ENCODE measurements around the gene RAPGEF1.
A peak's percentile ranks its signal among the peaks of the same experiment; 100 is the strongest.

Gene RAPGEF1

DNA sequence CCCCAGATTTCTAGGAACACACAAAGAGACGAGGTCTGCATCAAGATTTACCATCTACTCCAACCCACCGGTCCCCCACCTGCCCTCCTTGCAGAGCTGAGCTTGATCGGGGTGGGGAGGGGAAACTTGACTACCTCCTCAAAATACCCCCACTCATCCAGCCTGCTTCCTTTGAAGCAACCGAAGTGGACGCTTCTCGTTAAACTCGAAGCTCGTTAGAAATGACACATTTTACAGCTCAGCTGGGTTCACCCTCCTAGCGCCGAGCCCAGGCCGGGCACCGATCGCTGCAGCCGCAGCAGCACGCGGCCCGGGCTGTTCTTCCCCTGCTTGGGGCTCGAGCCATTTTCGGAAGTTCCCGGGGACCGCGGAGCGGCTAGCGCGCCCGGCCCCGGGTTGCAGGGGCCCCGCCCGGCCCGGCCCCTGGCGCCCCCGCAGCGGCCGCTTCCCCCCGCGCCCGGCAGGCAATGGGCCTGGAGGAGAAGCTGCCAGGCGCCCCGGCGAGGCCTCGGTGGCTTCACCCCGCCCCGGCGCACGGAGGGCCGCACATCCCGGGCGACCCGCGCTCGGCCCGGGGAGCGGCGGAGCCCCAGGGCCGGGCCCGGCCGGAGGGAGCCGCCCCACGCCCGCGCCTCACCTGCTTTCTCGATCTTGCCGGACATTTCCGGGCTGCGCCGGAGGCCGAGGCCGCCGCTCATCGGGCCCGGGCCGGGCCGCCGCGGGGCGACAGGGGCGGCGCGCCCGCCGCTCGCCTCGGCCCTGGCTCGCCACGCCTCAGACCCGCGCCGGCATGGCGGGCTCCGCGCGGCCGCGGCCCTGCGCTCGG lies 530 bp downstream of the RAPGEF1 start (continued):
- TF ChIP-seq BCL6B (tag by site-specific recombination; IDR thresholded peaks at IDR 0.05) (no peak), ZBTB8A (tag by site-specific recombination; IDR thresholded peaks at IDR 0.05) (peak; percentile 40; the same call in 1 of the 2 replicates), ZNF791 (tag by site-specific recombination; IDR thresholded peaks at IDR 0.05) (no peak), ZNF335 (tag by site-specific recombination; conservative IDR thresholded peaks at IDR 0.05) (peak; percentile 47; the same call in 1 of the 2 replicates), ZNF530 (tag by site-specific recombination; IDR thresholded peaks at IDR 0.05; ENCODE audit: low read depth) (no peak)
- TF ChIP-seq, protein P1, sequence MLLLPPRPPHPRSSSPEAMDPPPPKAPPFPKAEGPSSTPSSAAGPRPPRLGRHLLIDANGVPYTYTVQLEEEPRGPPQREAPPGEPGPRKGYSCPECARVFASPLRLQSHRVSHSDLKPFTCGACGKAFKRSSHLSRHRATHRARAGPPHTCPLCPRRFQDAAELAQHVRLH (tag by site-specific recombination; IDR thresholded peaks at IDR 0.05) = no peak
- TF ChIP-seq, protein P2, sequence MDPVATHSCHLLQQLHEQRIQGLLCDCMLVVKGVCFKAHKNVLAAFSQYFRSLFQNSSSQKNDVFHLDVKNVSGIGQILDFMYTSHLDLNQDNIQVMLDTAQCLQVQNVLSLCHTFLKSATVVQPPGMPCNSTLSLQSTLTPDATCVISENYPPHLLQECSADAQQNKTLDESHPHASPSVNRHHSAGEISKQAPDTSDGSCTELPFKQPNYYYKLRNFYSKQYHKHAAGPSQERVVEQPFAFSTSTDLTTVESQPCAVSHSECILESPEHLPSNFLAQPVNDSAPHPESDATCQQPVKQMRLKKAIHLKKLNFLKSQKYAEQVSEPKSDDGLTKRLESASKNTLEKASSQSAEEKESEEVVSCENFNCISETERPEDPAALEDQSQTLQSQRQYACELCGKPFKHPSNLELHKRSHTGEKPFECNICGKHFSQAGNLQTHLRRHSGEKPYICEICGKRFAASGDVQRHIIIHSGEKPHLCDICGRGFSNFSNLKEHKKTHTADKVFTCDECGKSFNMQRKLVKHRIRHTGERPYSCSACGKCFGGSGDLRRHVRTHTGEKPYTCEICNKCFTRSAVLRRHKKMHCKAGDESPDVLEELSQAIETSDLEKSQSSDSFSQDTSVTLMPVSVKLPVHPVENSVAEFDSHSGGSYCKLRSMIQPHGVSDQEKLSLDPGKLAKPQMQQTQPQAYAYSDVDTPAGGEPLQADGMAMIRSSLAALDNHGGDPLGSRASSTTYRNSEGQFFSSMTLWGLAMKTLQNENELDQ (tag by site-specific recombination; IDR thresholded peaks at IDR 0.05; ENCODE audit: low read depth) = no peak

DNA sequence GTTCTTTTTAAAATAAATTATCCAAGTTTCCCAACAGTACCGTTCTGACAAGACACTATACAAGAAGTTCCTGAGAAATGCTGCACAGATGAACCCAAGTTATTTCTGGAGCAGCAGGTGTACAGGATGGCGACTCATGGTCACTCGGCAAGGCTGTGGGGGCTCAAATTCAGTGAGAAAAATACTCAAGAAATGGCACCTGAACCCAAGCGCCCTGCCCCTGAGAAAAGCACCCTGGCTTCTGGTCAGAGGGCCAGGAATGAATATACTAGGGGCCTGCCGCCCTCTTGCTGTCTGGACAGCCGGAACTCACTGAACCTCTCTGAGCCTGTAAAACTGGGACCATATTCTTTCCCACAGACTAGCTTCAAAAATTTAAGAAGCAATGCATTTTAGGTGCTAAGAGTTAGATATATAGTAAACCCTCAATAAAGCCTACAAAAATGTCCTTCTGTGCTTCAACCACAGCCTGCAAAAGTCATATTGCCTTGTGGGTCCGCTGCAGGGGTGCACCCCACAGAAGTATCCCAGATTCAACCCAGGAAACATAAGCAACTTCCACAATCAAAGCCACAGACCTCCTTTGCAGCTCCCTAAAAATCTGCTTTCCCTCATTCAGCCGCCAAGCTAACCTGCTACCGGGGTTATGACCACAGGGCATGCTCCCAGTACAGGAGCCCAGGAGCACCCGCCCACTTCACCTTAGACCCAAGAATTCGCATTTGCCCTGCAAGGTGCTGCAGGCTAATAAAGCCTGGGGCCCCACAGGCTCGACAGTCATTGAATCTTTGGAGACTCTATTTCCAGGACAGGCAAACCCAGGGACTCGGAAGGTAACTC lies 1.4 kb downstream of the RAPGEF1 start:
- H3K4me3 ChIP-seq (ENCODE audit: low read depth, low read length) = peak overlapping the region; percentile 51
- POLR2A ChIA-PET = interaction anchor here (0.8 to 1.3 kb wide), 5 partner anchors 19 to 147 kb away, joined by 3 to 6 read pairs (median 3); no protein-coding TSS in a partner anchor
- H3K9me3 ChIP-seq (ENCODE audit: control insufficient read depth, insufficient read depth, low read depth, low read length) = no peaks in the 10 kb centered on the region
- TF ChIP-seq ZFP69B (tag by site-specific recombination; IDR thresholded peaks at IDR 0.05) = no peak
- TF ChIP-seq OSR2 (tag by site-specific recombination; IDR thresholded peaks at IDR 0.05) = peak; percentile 69; the same call in 1 of the 2 replicates
- TF ChIP-seq ZFHX2 (tag by site-specific recombination; conservative IDR thresholded peaks at IDR 0.05) = 0 out of 2 replicates have a peak, but pooled peaks have one; percentile 6
- H3K4me1 ChIP-seq (ENCODE audit: control insufficient read depth, insufficient read depth, low read length) = peaks cover 22% of the 10 kb centered on the region
- H3K27ac ChIP-seq (ENCODE audit: extremely low read depth, low read depth, low read length) = peak overlapping the region; percentile 85
- CTCF ChIA-PET = interaction anchor here (0.6 to 9.6 kb wide), 27 partner anchors 9 to 674 kb away, joined by 3 to 193 read pairs (median 4); no protein-coding TSS in a partner anchor
- H3K36me3 ChIP-seq (ENCODE audit: control insufficient read depth in 2 of 2, insufficient read depth in 1 of 2, low read length in 2 of 2) = no peaks in the 10 kb centered on the region

GRCh38 chr9:131737426-131737825 lies 2.5 kb downstream of the RAPGEF1 start:
- POLR2A ChIA-PET = no interaction called here
- no peak overlapping the region for H3K27ac ChIP-seq (ENCODE audit: extremely low read depth, low read depth, low read length)
- H3K36me3 ChIP-seq (ENCODE audit: control insufficient read depth in 2 of 2, insufficient read depth in 1 of 2, low read length in 2 of 2) = no peaks in the 10 kb centered on the region
- no peak overlapping the region for H3K4me3 ChIP-seq (ENCODE audit: low read depth, low read length)
- H3K4me1 ChIP-seq (ENCODE audit: control insufficient read depth, insufficient read depth, low read length) = peaks cover 26% of the 10 kb centered on the region
- no peak for TF ChIP-seq ZNF19 (tag by site-specific recombination; IDR thresholded peaks at IDR 0.05; ENCODE audit: low read depth)
- no peaks in the 10 kb centered on the region for H3K9me3 ChIP-seq (ENCODE audit: control insufficient read depth, insufficient read depth, low read depth, low read length)
- CTCF ChIA-PET = interaction anchor here (0.6 to 1.2 kb wide), 9 partner anchors 9 to 269 kb away, joined by 3 to 5 read pairs (median 3); no protein-coding TSS in a partner anchor

- TF ChIP-seq MZF1 (tag by site-specific recombination; IDR thresholded peaks at IDR 0.05; ENCODE audit: borderline replicate concordance) = no peak
- no peak for TF ChIP-seq PBX3 (CRISPR knock-in tag; IDR thresholded peaks at IDR 0.05)
- 0 out of 2 replicates have a peak, but pooled peaks have one; percentile 23 for TF ChIP-seq GLIS1 (tag by site-specific recombination; IDR thresholded peaks at IDR 0.05)
- TF ChIP-seq, protein P1 (tag by site-specific recombination; IDR thresholded peaks at IDR 0.05) = no peak
- TF ChIP-seq ZNF341 (tag by site-specific recombination; IDR thresholded peaks at IDR 0.05; ENCODE audit: low read depth) = no peak
- no peak for TF ChIP-seq ZNF37A (tag by site-specific recombination; IDR thresholded peaks at IDR 0.05)
- H3K4me1 ChIP-seq (ENCODE audit: control insufficient read depth, insufficient read depth, low read length) = peaks cover 34% of the 10 kb centered on the region
- H3K27ac ChIP-seq (ENCODE audit: extremely low read depth, low read depth, low read length) = no peak overlapping the region
- POLR2A ChIA-PET = no interaction called here
- no peaks in the 10 kb centered on the region for H3K36me3 ChIP-seq (ENCODE audit: control insufficient read depth in 2 of 2, insufficient read depth in 1 of 2, low read length in 2 of 2)
- CTCF ChIA-PET = interaction anchor here (0.7 to 1.6 kb wide), 9 partner anchors 17 to 422 kb away, joined by 3 to 5 read pairs (median 4); no protein-coding TSS in a partner anchor
- no peaks in the 10 kb centered on the region for H3K9me3 ChIP-seq (ENCODE audit: control insufficient read depth, insufficient read depth, low read depth, low read length)
- H3K4me3 ChIP-seq (ENCODE audit: low read depth, low read length) = no peak overlapping the region
These were observed 3.4 kb downstream of the RAPGEF1 start for GRCh38 chr9:131736431-131736830.
